HG03097 (cell line): ENCODE measurements around the gene P2RY6.

Source experiments
- ATAC-seq: cut with Tn5 transposase; IDR thresholded peaks from one replicate; pipeline ENCODE4 v1.9.1; 2021; ENCODE audit not compliant: unreplicated experiment, low FRiP score

The P2RY6 gene

GRCh38 chr11:73293356-73293936 lies 21.3 kb downstream of the P2RY6 start:
- ATAC-seq = no peak

- ATAC-seq = no peak
These were observed 22.5 kb downstream of the P2RY6 start for GRCh38 chr11:73294604-73295003.

GRCh38 chr11:73295241-73295995 lies 23.3 kb downstream of the P2RY6 start:
- ATAC-seq = no peak

GRCh38 chr11:73295996-73296318 lies 23.8 kb downstream of the P2RY6 start:
- ATAC-seq = no peak

- no peak for ATAC-seq
These were observed 24.5 kb downstream of the P2RY6 start for GRCh38 chr11:73296501-73297230.

- no peak for ATAC-seq
These were observed 25.1 kb downstream of the P2RY6 start for GRCh38 chr11:73297231-73297590.

- no peak for ATAC-seq
These were observed 25.6 kb downstream of the P2RY6 start for GRCh38 chr11:73297702-73298101.

GRCh38 chr11:73298233-73298632 lies 26.1 kb downstream of the P2RY6 start:
- ATAC-seq = no peak

- no peak for ATAC-seq
These were observed 27.6 kb downstream of the P2RY6 start for GRCh38 chr11:73299751-73300150.

- ATAC-seq = no peak
These were observed 34.1 kb downstream of the P2RY6 start for GRCh38 chr11:73306069-73306841.

- no peak for ATAC-seq
These were observed 34.8 kb downstream of the P2RY6 start for GRCh38 chr11:73306977-73307322.

GRCh38 chr11:73307323-73308002 lies 35.3 kb downstream of the P2RY6 start:
- peak; percentile 51 for ATAC-seq

GRCh38 chr11:73308003-73308960 lies 36.1 kb downstream of the P2RY6 start, which contains the start of gene ARHGEF17:
ARHGEF17 (plus strand) TSS chr11:73308276; CDS start chr11:73308639, 363 bp downstream.
- peak; percentile 26 for ATAC-seq

GRCh38 chr11:73308961-73309919 lies 37.1 kb downstream of the P2RY6 start:
- ATAC-seq = no peak

GRCh38 chr11:73310076-73310475 lies 37.9 kb downstream of the P2RY6 start:
- ATAC-seq = no peak

- ATAC-seq = no peak
These were observed 38.7 kb downstream of the P2RY6 start for GRCh38 chr11:73310661-73311393.

- ATAC-seq = no peak
These were observed 39.3 kb downstream of the P2RY6 start for GRCh38 chr11:73311394-73311869.

- ATAC-seq = no peak
These were observed 39.9 kb downstream of the P2RY6 start for GRCh38 chr11:73312036-73312435.
